ENCODE data around the gene SAE1. TPM values are rescaled to one million over a fixed set of nuclear protein-coding genes. Genes with fewer than 3 reads are reported as not detected.

The SAE1 gene
- total and polyA plus RNA-seq, 10 of the 15 experiments (the other 5 are each of a cell fraction or from before 2014, with no cell fraction given), result 62.0 to 246 (median 148) TPM

GRCh38 chr19:47221890-47222289 is 91.3 kb downstream of the SAE1 start:
- H3K4me2 ChIP-seq (ENCODE audit: control insufficient read depth, insufficient read depth), result no peak overlapping the region
- 89% methylated on average over 11 of the region's 11 CpGs for WGBS (ENCODE audit: insufficient coverage, insufficient replicate concordance, low lambda C conversion rate, missing lambda C conversion rate)
- peaks cover 6 to 8% of the 10 kb centered on the region in 2 experiments for H3K36me3 ChIP-seq (ENCODE audit: control insufficient read depth in 2 of 2, insufficient read depth in 2 of 2, low read length in 1 of 2)
- no peaks in the 10 kb centered on the region for H3K27me3 ChIP-seq (replicated peaks in 1 of 2; ENCODE audit: control insufficient read depth in 2 of 2, insufficient read depth in 2 of 2, low read length in 1 of 2)
- in situ Hi-C loops (cut with MboI) (no loop called here), intact Hi-C loops (cut with micrococcal nuclease; ENCODE audit: unreplicated experiment) (no loop called here)
- no peak for TF ChIP-seq RAD51 (IDR thresholded peaks at IDR 0.05)
- TF ChIP-seq SKIL (IDR thresholded peaks at IDR 0.05; ENCODE audit: low read depth, poor library complexity, severe bottlenecking), result no peak
- no peak for TF ChIP-seq RCOR1 (conservative IDR thresholded peaks at IDR 0.05; ENCODE audit: low read depth, low read length)
- TF ChIP-seq PML (IDR thresholded peaks at IDR 0.05; ENCODE audit: low read length), result no peak
- no peak for TF ChIP-seq EGR1 (IDR thresholded peaks at IDR 0.05; ENCODE audit: borderline replicate concordance in 1 of 2, low read depth in 2 of 2, low read length in 2 of 2)
- no peak for TF ChIP-seq POU2F2 (IDR thresholded peaks at IDR 0.05; ENCODE audit: borderline replicate concordance, low read depth, low read length)
- no peak for TF ChIP-seq CHD4 (IDR thresholded peaks at IDR 0.05)
- no peak for TF ChIP-seq TAF1 (IDR thresholded peaks at IDR 0.05; ENCODE audit: borderline replicate concordance, low read depth, low read length)
- TF ChIP-seq SP1 (IDR thresholded peaks at IDR 0.05; ENCODE audit: low read depth, low read length), result no peak
- TF ChIP-seq SMARCA5 (IDR thresholded peaks at IDR 0.05), result no peak
- no peak for TF ChIP-seq RELA (IDR thresholded peaks at IDR 0.05; ENCODE audit: borderline replicate concordance, partially characterized antibody)
- no peak for TF ChIP-seq SREBF2 (IDR thresholded peaks at IDR 0.05; ENCODE audit: low read length)
- no peak for TF ChIP-seq FOXM1 (IDR thresholded peaks at IDR 0.05; ENCODE audit: low read depth, low read length)
- TF ChIP-seq FOS (IDR thresholded peaks at IDR 0.05; ENCODE audit: borderline replicate concordance, extremely low read depth, insufficient read length), result no peak
- TF ChIP-seq, protein P1, sequence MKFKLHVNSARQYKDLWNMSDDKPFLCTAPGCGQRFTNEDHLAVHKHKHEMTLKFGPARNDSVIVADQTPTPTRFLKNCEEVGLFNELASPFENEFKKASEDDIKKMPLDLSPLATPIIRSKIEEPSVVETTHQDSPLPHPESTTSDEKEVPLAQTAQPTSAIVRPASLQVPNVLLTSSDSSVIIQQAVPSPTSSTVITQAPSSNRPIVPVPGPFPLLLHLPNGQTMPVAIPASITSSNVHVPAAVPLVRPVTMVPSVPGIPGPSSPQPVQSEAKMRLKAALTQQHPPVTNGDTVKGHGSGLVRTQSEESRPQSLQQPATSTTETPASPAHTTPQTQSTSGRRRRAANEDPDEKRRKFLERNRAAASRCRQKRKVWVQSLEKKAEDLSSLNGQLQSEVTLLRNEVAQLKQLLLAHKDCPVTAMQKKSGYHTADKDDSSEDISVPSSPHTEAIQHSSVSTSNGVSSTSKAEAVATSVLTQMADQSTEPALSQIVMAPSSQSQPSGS (IDR thresholded peaks at IDR 0.05; ENCODE audit: low read length), result no peak
- TF ChIP-seq RB1 (IDR thresholded peaks at IDR 0.05; ENCODE audit: borderline replicate concordance), result no peak
- TF ChIP-seq BCL3 (IDR thresholded peaks at IDR 0.05; ENCODE audit: borderline replicate concordance, insufficient read depth, low read depth, low read length, poor library complexity, severe bottlenecking), result no peak
- TF ChIP-seq, protein P2, sequence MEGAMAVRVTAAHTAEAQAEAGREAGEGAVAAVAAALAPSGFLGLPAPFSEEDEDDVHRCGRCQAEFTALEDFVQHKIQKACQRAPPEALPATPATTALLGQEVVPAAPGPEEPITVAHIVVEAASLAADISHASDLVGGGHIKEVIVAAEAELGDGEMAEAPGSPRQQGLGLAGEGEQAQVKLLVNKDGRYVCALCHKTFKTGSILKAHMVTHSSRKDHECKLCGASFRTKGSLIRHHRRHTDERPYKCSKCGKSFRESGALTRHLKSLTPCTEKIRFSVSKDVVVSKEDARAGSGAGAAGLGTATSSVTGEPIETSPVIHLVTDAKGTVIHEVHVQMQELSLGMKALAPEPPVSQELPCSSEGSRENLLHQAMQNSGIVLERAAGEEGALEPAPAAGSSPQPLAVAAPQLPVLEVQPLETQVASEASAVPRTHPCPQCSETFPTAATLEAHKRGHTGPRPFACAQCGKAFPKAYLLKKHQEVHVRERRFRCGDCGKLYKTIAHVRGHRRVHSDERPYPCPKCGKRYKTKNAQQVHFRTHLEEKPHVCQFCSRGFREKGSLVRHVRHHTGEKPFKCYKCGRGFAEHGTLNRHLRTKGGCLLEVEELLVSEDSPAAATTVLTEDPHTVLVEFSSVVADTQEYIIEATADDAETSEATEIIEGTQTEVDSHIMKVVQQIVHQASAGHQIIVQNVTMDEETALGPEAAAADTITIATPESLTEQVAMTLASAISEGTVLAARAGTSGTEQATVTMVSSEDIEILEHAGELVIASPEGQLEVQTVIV (IDR thresholded peaks at IDR 0.05; ENCODE audit: borderline replicate concordance, partially characterized antibody), result no peak
- no peaks in the 10 kb centered on the region for H3K9me3 ChIP-seq (replicated peaks; ENCODE audit: control insufficient read depth, insufficient read depth, low read length)
- FAIRE-seq (no peak), DNase-seq (ENCODE audit: low read depth, low spot score) (no peak), ATAC-seq (no peak)
- peaks cover 9% of the 10 kb centered on the region for H3K4me1 ChIP-seq (ENCODE audit: control insufficient read depth, insufficient read depth, low read length)
- POLR2A ChIA-PET, result no interaction called here
- no peak overlapping the region for H2AFZ ChIP-seq (ENCODE audit: control insufficient read depth, low read depth, low read length)
- CTCF ChIA-PET, result interaction anchor here (1.5 kb wide), 1 partner anchor 22 kb away, joined by 7 read pairs; no protein-coding TSS in a partner anchor
- no TSS peak for BruUV-seq (replicated peaks)
- H4K20me1 ChIP-seq (ENCODE audit: control insufficient read depth, insufficient read depth), result no peaks in the 10 kb centered on the region
- SMC1A ChIA-PET (ENCODE audit: uncharacterized antibody, unreplicated experiment), result interaction anchor here (0.5 kb wide), 1 partner anchor 41 kb away, joined by 3 read pairs; no protein-coding TSS in a partner anchor
- H3K27ac ChIP-seq (ENCODE audit: control insufficient read depth, insufficient read depth), result no peak overlapping the region
- peaks cover 5% of the 10 kb centered on the region for H3K79me2 ChIP-seq (ENCODE audit: control insufficient read depth, insufficient read depth, low read length)
- H3K4me3 ChIP-seq, result no peak overlapping the region
- RAD21 ChIA-PET (ENCODE audit: unreplicated experiment), result interaction anchor here (1.0 kb wide), 1 partner anchor 11 kb away, joined by 3 read pairs; no protein-coding TSS in a partner anchor
- no peak overlapping the region for H3K9ac ChIP-seq (ENCODE audit: control insufficient read depth, insufficient read depth, low read length)

Measured in GM12878 (cell line).